HepG2 (cell line): ENCODE measurements around the gene VAX1. TPM values are rescaled to one million over a fixed set of nuclear protein-coding genes. Genes with fewer than 3 reads are reported as not detected.

Experiments used
- ATAC-seq: fragments of 200-7000 bp; cut with Tn5 transposase; 3 replicates; pipeline ENCODE4 v1.9.1; 2020; ENCODE audit warnings: mild to moderate bottlenecking, moderate library complexity
- BruUV-seq: library from RNA; stranded (reverse); fragments of 400-500 nt; replicated peaks from 2 replicates; lab custom pipeline; 2021; lab: Mats Ljungman, UMichigan
- CTCF ChIA-PET: fragments of 300-600 bp; formaldehyde crosslinking; extraction: SDS; loops from one replicate; lab custom pipeline; 2021; ENCODE audit warnings: low total read pairs, inconsistent platforms, low intra/inter-chr PET ratio; lab: Yijun Ruan, JAX
- POLR2A ChIA-PET: fragments of 350-600 bp; sonication (Branson Sonifier 250); formaldehyde crosslinking; loops from one replicate; lab custom pipeline; 2020; ENCODE audit warnings: antibody characterized with exemption, inconsistent platforms; lab: Yijun Ruan, JAX
- DNase-seq: peaks from one replicate; pipeline ENCODE4 v3.0.0-alpha.2; 2015; ENCODE audit warnings: low spot score
- FAIRE-seq: peaks from 3 replicates; lab custom pipeline; 2011; peaks lifted over from hg19 to GRCh38; lab: Jason Lieb, UNC
- H2AFZ ChIP-seq: one replicate; pipeline ENCODE4 v1.6.1; 2011; ENCODE audit warnings: low read length, inconsistent platforms
- H3K27ac ChIP-seq: fragments of 300-600 bp; 3 replicates; pipeline ENCODE4 v1.8.0; 2011; ENCODE audit warnings: mixed run types, mild to moderate bottlenecking, mixed read lengths, low read length, inconsistent platforms; ENCODE audit not compliant: insufficient read depth; ENCODE audit errors: extremely low read length
- H3K27me3 ChIP-seq, 2 experiments: fragments of 200-600 bp in 1 of 2; 2 replicates in 1 of 2; 3 replicates in 1 of 2; pipeline versions ENCODE4 v1.6.0 to v1.8.0; 2011; ENCODE audit warnings: low read length in 2 of 2, mild to moderate bottlenecking in 2 of 2, moderate library complexity in 2 of 2, inconsistent platforms in 1 of 2; ENCODE audit not compliant: insufficient read depth in 2 of 2, control insufficient read depth in 1 of 2
- H3K36me3 ChIP-seq, 2 experiments: fragments of 200-600 bp in 1 of 2; replicated peaks in 1 of 2; 2 replicates in 1 of 2; 3 replicates in 1 of 2; pipeline versions ENCODE4 v1.5.1 to v1.8.0; 2011; ENCODE audit warnings: low read length in 2 of 2, inconsistent platforms in 1 of 2; ENCODE audit not compliant: insufficient read depth in 2 of 2, control insufficient read depth in 1 of 2
- H3K4me1 ChIP-seq: 2 replicates; pipeline ENCODE4 v1.5.1; 2012; ENCODE audit warnings: low read length, inconsistent platforms; ENCODE audit not compliant: insufficient read depth
- H3K4me2 ChIP-seq: 2 replicates; pipeline ENCODE4 v1.6.0; 2011; ENCODE audit warnings: low read depth, low read length, inconsistent platforms
- H3K4me3 ChIP-seq, 3 experiments: fragments of 200-600 bp in 1 of 3; sonication (generic), shearing (Covaris generic) in 1 of 3; replicated peaks in 1 of 3; 2 replicates each; pipeline ENCODE4 v1.5.1; 2011 to 2016; ENCODE audit warnings: low read length in 3 of 3, inconsistent platforms in 2 of 3, low read depth in 2 of 3, mild to moderate bottlenecking in 2 of 3, control low read depth in 1 of 3, mixed read lengths in 1 of 3; ENCODE audit not compliant: insufficient read depth in 1 of 3
- H3K79me2 ChIP-seq: one replicate; pipeline ENCODE4 v1.6.1; 2011; ENCODE audit warnings: low read length, inconsistent platforms; ENCODE audit not compliant: insufficient read depth
- H3K9ac ChIP-seq: 2 replicates; pipeline ENCODE4 v1.6.0; 2011; ENCODE audit warnings: mild to moderate bottlenecking, low read depth, low read length, inconsistent platforms; ENCODE audit not compliant: insufficient read depth
- H3K9me3 ChIP-seq: 2 replicates; pipeline ENCODE4 v1.5.1; 2012; ENCODE audit warnings: mild to moderate bottlenecking, low read length
- H4K20me1 ChIP-seq: 2 replicates; pipeline ENCODE4 v1.6.0; 2011; ENCODE audit warnings: inconsistent platforms, mild to moderate bottlenecking, low read length, moderate library complexity; ENCODE audit not compliant: insufficient read depth
- ARHGAP35 ChIP-seq: sonication (generic); formaldehyde crosslinking; IDR thresholded peaks from 2 replicates; pipeline ENCODE4 v1.9.0; 2022; ENCODE audit warnings: mild to moderate bottlenecking, inconsistent platforms, moderate library complexity, missing genetic modification reagents, borderline replicate concordance
- ELF4 ChIP-seq: sonication (generic); formaldehyde crosslinking; IDR thresholded peaks from 2 replicates; pipeline ENCODE4 v1.5.0; 2020; ENCODE audit warnings: missing genetic modification reagents, mild to moderate bottlenecking, moderate library complexity, borderline replicate concordance
- HNRNPLL ChIP-seq: fragments of 200-400 bp; formaldehyde crosslinking; IDR thresholded peaks from 2 replicates; pipeline ENCODE4 v1.6.1; 2017; ENCODE audit warnings: mild to moderate bottlenecking, low read depth, low read length; ENCODE audit not compliant: poor library complexity, severe bottlenecking
- MEIS1 ChIP-seq: sonication (generic); formaldehyde crosslinking; IDR thresholded peaks from 2 replicates; pipeline ENCODE4 v1.9.0; 2021; ENCODE audit warnings: mild to moderate bottlenecking, missing genetic modification reagents, moderate library complexity, borderline replicate concordance
- MEIS2 ChIP-seq: sonication (generic); formaldehyde crosslinking; IDR thresholded peaks from 2 replicates; pipeline ENCODE4 v1.9.0; 2021; ENCODE audit warnings: mild to moderate bottlenecking, missing genetic modification reagents
- ONECUT2 ChIP-seq: sonication (generic); formaldehyde crosslinking; IDR thresholded peaks from 2 replicates; pipeline ENCODE4 v1.4.0; 2020; ENCODE audit warnings: missing genetic modification reagents
- RXRB ChIP-seq: IDR thresholded peaks from 2 replicates; pipeline ENCODE4 v1.6.1; 2016; ENCODE audit warnings: borderline replicate concordance, missing genetic modification reagents, missing compliant biosample characterization
- STAT5B ChIP-seq: sonication (generic); formaldehyde crosslinking; IDR thresholded peaks from 2 replicates; pipeline ENCODE4 v1.4.0; 2020; ENCODE audit warnings: missing genetic modification reagents
- TBL1XR1 ChIP-seq: fragments of 150-350 bp; IDR thresholded peaks from 2 replicates; pipeline ENCODE4 v1.6.1; 2014; ENCODE audit warnings: borderline replicate concordance, low read length; ENCODE audit not compliant: partially characterized antibody
- TBX2 ChIP-seq: sonication (generic); formaldehyde crosslinking; IDR thresholded peaks from 2 replicates; pipeline ENCODE4 v1.5.0; 2020; ENCODE audit warnings: missing genetic modification reagents, mild to moderate bottlenecking, borderline replicate concordance
- TEAD2 ChIP-seq: sonication (generic); formaldehyde crosslinking; IDR thresholded peaks from 2 replicates; pipeline ENCODE4 v1.9.0; 2021; ENCODE audit warnings: missing genetic modification reagents
- WIZ ChIP-seq: sonication (generic); formaldehyde crosslinking; IDR thresholded peaks from 2 replicates; pipeline ENCODE4 v1.5.1; 2020; ENCODE audit warnings: mild to moderate bottlenecking, missing genetic modification reagents
- ZNF274 ChIP-seq: sonication (generic); formaldehyde crosslinking; IDR thresholded peaks from 2 replicates; pipeline ENCODE4 v1.5.1; 2020; ENCODE audit warnings: mild to moderate bottlenecking, missing genetic modification reagents
- ZNF367 ChIP-seq: sonication (generic); formaldehyde crosslinking; IDR thresholded peaks from 2 replicates; pipeline ENCODE4 v1.4.0; 2020; ENCODE audit warnings: missing genetic modification reagents, borderline replicate concordance
- ZNF569 ChIP-seq: sonication (generic); formaldehyde crosslinking; IDR thresholded peaks from 2 replicates; pipeline ENCODE4 v1.5.0; 2020; ENCODE audit warnings: mild to moderate bottlenecking, missing genetic modification reagents, moderate library complexity, borderline replicate concordance
- ZNF792 ChIP-seq: IDR thresholded peaks from 2 replicates; pipeline ENCODE4 v1.6.1; 2016
- WGBS: methylation state at CpG from one replicate; pipeline ENCODE4 v1.1.6; 2017; ENCODE audit warnings: low lambda C conversion rate; 5-methylcytosine and 5-hydroxymethylcytosine counted together
- in situ Hi-C: cut with HindIII; loops from 2 replicates; pipeline ENCODE4 v1.10.0; 2017; ENCODE audit warnings: low pct_unique_long_range_greater_than_20kb; ENCODE audit not compliant: extremely low pct_ligation_motif_present
- intact Hi-C: fragments of 100-400 bp; cut with micrococcal nuclease; formaldehyde crosslinking; loops from one replicate; pipeline ENCODE4 v1.10.0; 2022; ENCODE audit not compliant: unreplicated experiment
- polyA plus RNA-seq, 8 experiments: library from polyadenylated mRNA; depleted of rRNA in 3 of 8; stranded (reverse) in 7 of 8; unstranded in 1 of 8; fragments of >200 nt; fragmentation: Illumina TruSeq in 4 of 8; extraction: Trizol in 4 of 8; gene quantifications; 2 replicates each; pipeline versions ENCODE4 v1.2.1 to v1.2.3, GENCODE V29; 2011 to 2016; ENCODE audit warnings: low read depth in 4 of 8, missing spikeins in 1 of 8, mixed read lengths in 1 of 8; ENCODE audit not compliant: insufficient read depth in 1 of 8
- total RNA-seq, 5 experiments: library from RNA; depleted of rRNA; stranded (reverse); fragments of >200 nt; fragmentation: Illumina TruSeq; extraction: Trizol; gene quantifications; 2 replicates each; pipeline ENCODE4 v1.2.3, GENCODE V29; 2016; ENCODE audit warnings: low read depth in 1 of 5
- TF ChIP-seq, protein P1 (sequence below): sonication (generic); formaldehyde crosslinking; IDR thresholded peaks from 2 replicates; pipeline ENCODE4 v1.4.0; 2020; ENCODE audit warnings: mild to moderate bottlenecking, missing genetic modification reagents
- TF ChIP-seq, protein P2 (sequence below): sonication (generic); formaldehyde crosslinking; IDR thresholded peaks from 2 replicates; pipeline ENCODE4 v1.4.0; 2020; ENCODE audit warnings: mild to moderate bottlenecking, missing genetic modification reagents
- TF ChIP-seq, protein P3 (sequence below): sonication (generic); formaldehyde crosslinking; IDR thresholded peaks from 2 replicates; pipeline ENCODE4 v1.5.0; 2020; ENCODE audit warnings: mild to moderate bottlenecking, missing genetic modification reagents

VAX1 gene
- total and polyA plus RNA-seq, 2 of the 13 experiments (the other 11 are each of a cell fraction or from before 2014, with no cell fraction given): not detected

DNA sequence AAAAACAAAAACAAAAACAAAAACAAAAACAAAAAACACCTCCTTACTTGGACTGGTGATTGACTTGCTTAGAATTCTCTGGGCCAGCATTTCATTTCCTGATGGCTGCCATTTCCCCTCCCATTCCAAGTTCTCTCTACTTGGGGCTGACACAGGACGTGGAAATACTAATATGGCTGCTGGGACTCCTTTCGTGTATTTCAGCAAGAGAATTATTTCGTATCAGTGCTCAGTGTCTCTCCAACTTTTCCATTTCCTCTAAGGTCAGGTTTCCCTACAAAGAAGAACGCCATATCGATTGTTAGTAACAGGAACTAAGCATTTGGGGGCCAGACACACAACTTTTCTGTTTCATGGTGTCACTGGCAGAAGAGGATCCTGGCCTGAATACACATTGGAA is 22.5 kb upstream of the VAX1 start:
- in situ Hi-C loops (loop anchor here (10.0 kb wide), 1 partner anchor 156 kb away; the partner anchor contains the start of gene SHTN1), intact Hi-C loops (no loop called here)
- Histone ChIP-seq H3K4me2 (no peak overlapping the region), H3K9me3 (no peaks in the 10 kb centered on the region), H3K27me3 (peaks cover 6 to 70% of the 10 kb centered on the region in 2 experiments; a peak in 4 of 5 replicates), H3K27ac (no peak overlapping the region)
- no peak for TF ChIP-seq ZNF792 (CRISPR knock-in tag)
- no peak for TF ChIP-seq MEIS1 (CRISPR knock-in tag)
- no peak for TF ChIP-seq WIZ (CRISPR knock-in tag)
- TF ChIP-seq ELF4 (CRISPR knock-in tag): no peak
- TF ChIP-seq ZNF367: no peak
- no peak for TF ChIP-seq TBL1XR1
- no peak for TF ChIP-seq MEIS2 (CRISPR knock-in tag)
- no peak for TF ChIP-seq ONECUT2 (CRISPR knock-in tag)
- TF ChIP-seq TBX2 (CRISPR knock-in tag): no peak
- TF ChIP-seq, protein P1, sequence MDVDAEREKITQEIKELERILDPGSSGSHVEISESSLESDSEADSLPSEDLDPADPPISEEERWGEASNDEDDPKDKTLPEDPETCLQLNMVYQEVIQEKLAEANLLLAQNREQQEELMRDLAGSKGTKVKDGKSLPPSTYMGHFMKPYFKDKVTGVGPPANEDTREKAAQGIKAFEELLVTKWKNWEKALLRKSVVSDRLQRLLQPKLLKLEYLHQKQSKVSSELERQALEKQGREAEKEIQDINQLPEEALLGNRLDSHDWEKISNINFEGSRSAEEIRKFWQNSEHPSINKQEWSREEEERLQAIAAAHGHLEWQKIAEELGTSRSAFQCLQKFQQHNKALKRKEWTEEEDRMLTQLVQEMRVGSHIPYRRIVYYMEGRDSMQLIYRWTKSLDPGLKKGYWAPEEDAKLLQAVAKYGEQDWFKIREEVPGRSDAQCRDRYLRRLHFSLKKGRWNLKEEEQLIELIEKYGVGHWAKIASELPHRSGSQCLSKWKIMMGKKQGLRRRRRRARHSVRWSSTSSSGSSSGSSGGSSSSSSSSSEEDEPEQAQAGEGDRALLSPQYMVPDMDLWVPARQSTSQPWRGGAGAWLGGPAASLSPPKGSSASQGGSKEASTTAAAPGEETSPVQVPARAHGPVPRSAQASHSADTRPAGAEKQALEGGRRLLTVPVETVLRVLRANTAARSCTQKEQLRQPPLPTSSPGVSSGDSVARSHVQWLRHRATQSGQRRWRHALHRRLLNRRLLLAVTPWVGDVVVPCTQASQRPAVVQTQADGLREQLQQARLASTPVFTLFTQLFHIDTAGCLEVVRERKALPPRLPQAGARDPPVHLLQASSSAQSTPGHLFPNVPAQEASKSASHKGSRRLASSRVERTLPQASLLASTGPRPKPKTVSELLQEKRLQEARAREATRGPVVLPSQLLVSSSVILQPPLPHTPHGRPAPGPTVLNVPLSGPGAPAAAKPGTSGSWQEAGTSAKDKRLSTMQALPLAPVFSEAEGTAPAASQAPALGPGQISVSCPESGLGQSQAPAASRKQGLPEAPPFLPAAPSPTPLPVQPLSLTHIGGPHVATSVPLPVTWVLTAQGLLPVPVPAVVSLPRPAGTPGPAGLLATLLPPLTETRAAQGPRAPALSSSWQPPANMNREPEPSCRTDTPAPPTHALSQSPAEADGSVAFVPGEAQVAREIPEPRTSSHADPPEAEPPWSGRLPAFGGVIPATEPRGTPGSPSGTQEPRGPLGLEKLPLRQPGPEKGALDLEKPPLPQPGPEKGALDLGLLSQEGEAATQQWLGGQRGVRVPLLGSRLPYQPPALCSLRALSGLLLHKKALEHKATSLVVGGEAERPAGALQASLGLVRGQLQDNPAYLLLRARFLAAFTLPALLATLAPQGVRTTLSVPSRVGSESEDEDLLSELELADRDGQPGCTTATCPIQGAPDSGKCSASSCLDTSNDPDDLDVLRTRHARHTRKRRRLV (CRISPR knock-in tag): no peak
- TF ChIP-seq ZNF569: no peak
- TF ChIP-seq ZNF274 (CRISPR knock-in tag): no peak
- TF ChIP-seq, protein P2, sequence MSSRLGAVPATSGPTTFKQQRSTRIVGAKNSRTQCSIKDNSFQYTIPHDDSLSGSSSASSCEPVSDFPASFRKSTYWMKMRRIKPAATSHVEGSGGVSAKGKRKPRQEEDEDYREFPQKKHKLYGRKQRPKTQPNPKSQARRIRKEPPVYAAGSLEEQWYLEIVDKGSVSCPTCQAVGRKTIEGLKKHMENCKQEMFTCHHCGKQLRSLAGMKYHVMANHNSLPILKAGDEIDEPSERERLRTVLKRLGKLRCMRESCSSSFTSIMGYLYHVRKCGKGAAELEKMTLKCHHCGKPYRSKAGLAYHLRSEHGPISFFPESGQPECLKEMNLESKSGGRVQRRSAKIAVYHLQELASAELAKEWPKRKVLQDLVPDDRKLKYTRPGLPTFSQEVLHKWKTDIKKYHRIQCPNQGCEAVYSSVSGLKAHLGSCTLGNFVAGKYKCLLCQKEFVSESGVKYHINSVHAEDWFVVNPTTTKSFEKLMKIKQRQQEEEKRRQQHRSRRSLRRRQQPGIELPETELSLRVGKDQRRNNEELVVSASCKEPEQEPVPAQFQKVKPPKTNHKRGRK (CRISPR knock-in tag): no peak
- no peak for TF ChIP-seq TEAD2 (CRISPR knock-in tag)
- no peak for TF ChIP-seq ARHGAP35 (CRISPR knock-in tag)
- TF ChIP-seq, protein P3, sequence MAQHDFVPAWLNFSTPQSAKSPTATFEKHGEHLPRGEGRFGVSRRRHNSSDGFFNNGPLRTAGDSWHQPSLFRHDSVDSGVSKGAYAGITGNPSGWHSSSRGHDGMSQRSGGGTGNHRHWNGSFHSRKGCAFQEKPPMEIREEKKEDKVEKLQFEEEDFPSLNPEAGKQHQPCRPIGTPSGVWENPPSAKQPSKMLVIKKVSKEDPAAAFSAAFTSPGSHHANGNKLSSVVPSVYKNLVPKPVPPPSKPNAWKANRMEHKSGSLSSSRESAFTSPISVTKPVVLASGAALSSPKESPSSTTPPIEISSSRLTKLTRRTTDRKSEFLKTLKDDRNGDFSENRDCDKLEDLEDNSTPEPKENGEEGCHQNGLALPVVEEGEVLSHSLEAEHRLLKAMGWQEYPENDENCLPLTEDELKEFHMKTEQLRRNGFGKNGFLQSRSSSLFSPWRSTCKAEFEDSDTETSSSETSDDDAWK (CRISPR knock-in tag): no peak
- no peak for TF ChIP-seq HNRNPLL
- TF ChIP-seq RXRB: no peak
- TF ChIP-seq STAT5B (CRISPR knock-in tag): no peak
- TF ChIP-seq, all 625 proteins: peak for 0
- no TSS peak for BruUV-seq
- Histone ChIP-seq H3K36me3 (no peaks in the 10 kb centered on the region), H3K4me1 (peaks cover 10% of the 10 kb centered on the region), H3K4me3 (no peak overlapping the region), H2AFZ (no peak overlapping the region), H3K9ac (no peak overlapping the region), H3K79me2 (no peaks in the 10 kb centered on the region), H4K20me1 (no peaks in the 10 kb centered on the region)
- ChIA-PET POLR2A (no interaction called here), CTCF (no interaction called here)
- 2% methylated on average over 5 of the region's 5 CpGs for WGBS
- DNase-seq (no peak), FAIRE-seq (no peak), ATAC-seq (no peak)
